Iris pigment epithelial cell (primary cell): ENCODE data around the gene AGAP1.

ENCODE experiments used
- DNase-seq: peaks from one replicate; pipeline ENCODE4 v3.0.0-alpha.2; 2011; ENCODE audit warnings: low read depth

AGAP1 gene

GRCh38 chr2:235879116-235879515 is 385.3 kb downstream of the AGAP1 start:
- no peak for DNase-seq

DNA sequence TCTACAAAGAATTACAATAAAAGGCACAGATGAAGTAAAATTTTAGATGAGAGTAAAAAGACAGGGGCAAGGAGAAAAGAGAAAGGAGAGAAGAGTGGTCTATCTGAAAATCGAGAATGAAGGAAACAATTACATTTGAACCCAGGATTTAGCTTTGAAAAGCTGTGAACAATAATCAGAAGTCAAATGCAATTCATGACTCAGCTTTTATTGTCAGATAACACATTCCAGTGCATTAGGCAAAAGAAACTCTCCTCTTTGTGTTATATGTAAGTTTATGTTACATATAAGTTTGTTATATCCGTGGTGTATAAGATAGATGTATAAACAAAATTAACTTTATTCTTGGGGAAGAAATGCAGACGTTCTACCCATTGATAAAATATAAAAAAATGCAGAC is 389.8 kb downstream of the AGAP1 start:
- no peak for DNase-seq

- DNase-seq: no peak
Measured at GRCh38 chr2:235889302-235889630, 395.4 kb downstream of the AGAP1 start.

GRCh38 chr2:235893129-235893698 is 399.4 kb downstream of the AGAP1 start:
- DNase-seq: no peak

GRCh38 chr2:235894839-235895238 is 401.0 kb downstream of the AGAP1 start:
- DNase-seq: peak; percentile 4

DNA sequence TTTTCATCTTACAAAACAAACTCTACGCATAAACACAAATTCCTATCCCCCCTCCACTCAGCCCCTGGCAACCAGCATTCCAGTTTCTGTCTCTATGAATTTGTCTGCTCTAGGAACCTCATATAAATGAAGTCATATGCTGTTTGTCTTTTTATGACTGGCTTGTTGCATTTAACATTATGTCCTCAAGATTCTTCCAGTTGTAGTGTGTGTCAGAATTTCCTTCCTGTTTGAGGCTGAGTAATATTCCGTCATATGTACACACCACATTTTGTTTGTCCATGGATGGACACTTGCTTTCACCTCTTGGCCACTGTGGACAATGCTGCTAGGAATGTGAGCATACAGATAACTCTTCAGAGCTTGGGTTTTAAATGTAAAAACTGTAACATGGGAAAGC is 402.2 kb downstream of the AGAP1 start:
- DNase-seq: no peak

GRCh38 chr2:235897992-235898391 is 404.1 kb downstream of the AGAP1 start:
- no peak for DNase-seq

- peak; percentile 31 for DNase-seq
Measured at GRCh38 chr2:235898766-235899165, 404.9 kb downstream of the AGAP1 start.

- DNase-seq: peak; percentile 12
Measured at GRCh38 chr2:235900631-235901030, 406.8 kb downstream of the AGAP1 start.

DNA sequence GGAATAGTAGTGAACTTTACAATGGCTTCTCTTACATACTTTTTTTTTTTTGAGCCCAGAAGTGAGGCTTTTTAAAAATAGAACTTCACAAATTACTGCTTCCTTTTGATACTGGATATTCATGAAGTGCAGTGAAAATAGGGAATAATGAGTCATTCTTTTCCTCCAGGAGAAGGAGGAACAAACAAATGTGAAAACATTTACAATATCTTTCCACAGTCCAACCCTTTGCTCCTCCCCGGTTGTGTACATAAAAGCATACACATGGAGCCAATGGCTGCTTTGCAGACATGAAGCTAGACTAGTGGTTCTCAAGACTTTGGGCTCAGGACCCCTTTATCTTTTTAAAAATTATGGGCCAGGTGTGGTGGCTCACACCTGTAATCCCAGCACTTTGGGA is 407.4 kb downstream of the AGAP1 start:
- DNase-seq: no peak

GRCh38 chr2:235903782-235904584 is 410.1 kb downstream of the AGAP1 start:
- no peak for DNase-seq

DNA sequence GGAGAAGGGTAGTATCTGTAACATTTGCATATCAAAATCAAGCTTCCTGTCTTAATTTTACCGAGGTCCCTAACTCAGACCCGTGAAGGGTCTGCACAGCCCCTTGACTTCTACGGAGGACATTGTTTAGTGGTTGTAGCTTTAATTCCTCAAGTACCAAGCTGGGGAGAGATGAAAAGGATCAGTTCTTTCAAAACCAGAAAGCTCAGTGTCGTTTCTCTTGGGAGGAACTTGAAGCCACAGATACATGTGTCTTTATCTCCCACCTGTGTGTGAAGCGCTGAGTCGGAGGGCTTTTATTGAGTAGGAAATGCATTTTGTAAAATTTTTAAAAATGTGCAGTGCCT is 410.7 kb downstream of the AGAP1 start:
- no peak for DNase-seq

- DNase-seq: no peak
Measured at GRCh38 chr2:235908826-235909225, 415.0 kb downstream of the AGAP1 start.

DNA sequence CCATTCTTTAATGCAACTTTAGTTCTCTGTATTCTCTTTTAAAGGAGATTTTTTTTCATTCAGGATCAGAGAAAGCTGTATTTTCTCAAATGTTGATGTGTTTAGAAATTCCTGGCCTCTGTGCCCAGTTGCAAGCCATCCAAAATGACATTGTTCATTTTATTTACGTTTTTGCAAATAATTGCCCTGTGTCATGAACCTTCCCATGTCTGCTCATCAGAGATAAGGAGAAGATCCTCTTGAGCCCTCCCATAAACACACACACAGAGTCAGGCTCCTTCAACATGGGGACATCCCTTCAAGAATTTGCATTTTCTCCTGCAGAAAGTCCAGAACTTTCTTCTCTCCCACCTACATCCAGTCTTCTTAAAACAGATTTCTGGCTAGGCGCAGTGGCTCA is 415.5 kb downstream of the AGAP1 start:
- no peak for DNase-seq

DNA sequence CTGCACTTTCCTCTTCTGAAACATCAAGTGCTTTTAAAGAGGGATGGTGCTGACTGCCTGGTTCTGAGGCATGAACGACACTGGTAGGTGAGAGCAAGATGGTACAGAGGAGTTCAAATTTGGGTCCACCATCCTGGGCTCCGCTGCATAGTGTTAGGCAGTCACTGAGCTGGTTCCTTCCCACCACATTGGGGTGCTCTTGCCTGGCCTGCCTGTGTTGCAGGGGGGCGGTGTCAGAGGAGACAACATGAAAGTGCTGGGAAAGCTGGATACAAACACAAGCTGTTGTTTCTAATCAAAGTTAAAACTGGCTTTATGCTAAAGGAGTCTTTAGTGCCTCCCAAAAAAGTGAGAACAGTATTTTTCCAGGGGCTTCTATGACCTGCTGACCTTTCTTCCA is 416.2 kb downstream of the AGAP1 start:
- DNase-seq: no peak

GRCh38 chr2:235911125-235911524 is 417.3 kb downstream of the AGAP1 start:
- DNase-seq: no peak

GRCh38 chr2:235911633-235912233 is 417.9 kb downstream of the AGAP1 start:
- DNase-seq: no peak

DNA sequence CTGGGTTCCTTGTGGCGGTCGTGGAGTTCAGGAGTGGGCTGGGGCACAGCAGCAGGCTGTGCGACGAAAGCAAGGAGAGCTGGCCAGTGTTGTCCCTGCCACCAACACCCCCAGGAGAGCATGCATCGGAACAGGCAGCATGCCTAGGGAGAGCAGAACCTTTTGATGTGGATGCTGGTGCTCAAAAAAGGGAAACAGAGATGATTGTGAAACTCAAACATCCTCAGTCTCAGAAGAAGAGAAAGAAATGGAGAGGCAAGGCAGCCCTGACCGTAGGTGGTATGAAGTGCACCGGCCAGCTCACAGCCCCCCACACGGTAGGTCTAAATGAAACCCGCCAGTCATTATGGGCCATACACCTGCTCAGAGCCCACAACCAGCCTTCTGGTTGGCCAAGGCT is 420.9 kb downstream of the AGAP1 start:
- no peak for DNase-seq

- no peak for DNase-seq
Measured at GRCh38 chr2:235917506-235917905, 423.7 kb downstream of the AGAP1 start.

DNA sequence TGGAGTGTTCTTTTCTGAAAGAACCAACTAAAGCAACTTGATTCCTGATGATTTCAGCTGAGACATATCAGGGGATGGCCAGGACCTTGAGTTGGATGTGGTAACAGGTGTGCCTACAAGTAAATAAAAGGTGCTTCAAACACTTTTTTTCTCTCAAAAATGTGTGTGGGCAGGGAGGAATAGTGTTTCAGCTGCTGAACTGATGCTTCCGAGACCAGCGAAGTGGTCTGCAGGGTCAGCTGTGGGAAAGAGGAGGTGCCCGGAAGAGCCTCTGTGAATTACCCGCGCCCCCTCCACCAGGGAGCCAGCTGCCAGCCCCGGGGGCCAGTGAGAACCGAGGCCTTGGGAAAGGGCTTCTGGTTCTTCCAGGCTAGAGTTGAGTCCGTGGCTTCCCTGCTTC is 425.0 kb downstream of the AGAP1 start:
- no peak for DNase-seq

- no peak for DNase-seq
Measured at GRCh38 chr2:235920216-235920865, 426.5 kb downstream of the AGAP1 start.

DNA sequence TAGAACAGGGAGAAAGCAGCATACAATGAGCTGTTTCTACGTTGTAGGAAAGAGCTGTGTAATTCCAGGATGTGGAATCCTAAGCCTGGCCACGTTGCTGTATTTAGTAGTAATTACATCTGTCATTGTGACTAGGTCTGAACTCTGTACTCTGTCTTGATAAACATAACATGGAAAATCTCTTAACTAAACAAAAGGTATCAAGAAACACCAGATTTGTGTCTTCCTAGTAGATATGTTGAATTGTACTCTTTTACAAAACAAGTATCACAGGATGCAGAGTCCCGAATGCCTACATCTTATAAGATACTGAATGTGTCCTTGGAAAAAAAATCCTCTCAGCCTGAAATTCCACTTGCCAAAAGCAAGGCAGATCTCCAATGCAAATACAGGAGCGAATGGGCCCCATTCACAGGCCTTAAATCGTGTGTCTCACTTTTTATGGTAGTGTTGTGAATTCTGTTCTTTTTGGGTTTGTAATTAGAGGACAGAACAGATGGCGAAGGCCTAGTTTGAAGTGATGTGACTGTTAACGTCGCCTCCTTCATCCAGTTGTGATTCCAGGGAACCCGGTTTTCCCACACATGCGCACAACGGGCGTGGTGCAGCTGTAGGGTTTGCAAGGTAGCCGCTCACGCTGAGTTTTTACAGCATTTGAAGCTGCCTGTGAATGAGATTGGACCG is 427.8 kb downstream of the AGAP1 start:
- DNase-seq: no peak

- no peak for DNase-seq
Measured at GRCh38 chr2:235922839-235923238, 429.0 kb downstream of the AGAP1 start.
